Breast epithelium (tissue), 3 donors: ENCODE measurements around the gene ABCA1.

ENCODE experiments used
- CTCF ChIP-seq, 3 donors: fragments of 450-650 bp; IDR thresholded peaks; one replicate each; pipeline ENCODE4 v1.5.1; 2016 to 2017; ENCODE audit warnings: antibody characterized with exemption in 3 of 3, mild to moderate bottlenecking in 3 of 3, moderate library complexity in 3 of 3
- POLR2A ChIP-seq: fragments of 450-650 bp; IDR thresholded peaks from one replicate; pipeline ENCODE4 v1.6.1; 2016; ENCODE audit warnings: antibody characterized with exemption, mild to moderate bottlenecking, moderate library complexity
- POLR2AphosphoS5 ChIP-seq, 3 donors: sonication (generic); formaldehyde crosslinking; IDR thresholded peaks; one replicate each; pipeline ENCODE4 v1.6.1; 2017; ENCODE audit warnings: antibody characterized with exemption in 3 of 3

GRCh38 chr9:104858271-104858670 lies 69.7 kb downstream of the ABCA1 start:
- TF ChIP-seq CTCF (IDR thresholded peaks at IDR 0.05) (no peak), POLR2AphosphoS5 (IDR thresholded peaks at IDR 0.05) (no peak), POLR2A (no peak)
